Hepatocyte (in vitro differentiated cells): ENCODE measurements around the gene THAP12. TPM values are rescaled to one million over a fixed set of nuclear protein-coding genes. Genes with fewer than 3 reads are reported as not detected.

Source experiments
- DNase-seq: peaks from one replicate; pipeline ENCODE4 v3.0.0-alpha.2; 2016; ENCODE audit warnings: low spot score
- H2AFZ ChIP-seq: fragments of 200-600 bp; sonication (generic); 2 replicates; pipeline ENCODE4 v1.6.0; 2016; ENCODE audit warnings: antibody characterized with exemption, mild to moderate bottlenecking
- H3K27ac ChIP-seq: fragments of 200-600 bp; sonication (generic); 2 replicates; pipeline ENCODE4 v1.5.1; 2016; ENCODE audit warnings: mild to moderate bottlenecking
- H3K27me3 ChIP-seq: fragments of 200-600 bp; sonication (generic); 2 replicates; pipeline ENCODE4 v1.6.1; 2016
- H3K36me3 ChIP-seq: fragments of 200-600 bp; sonication (generic); replicated peaks from 2 replicates; pipeline ENCODE4 v1.5.1; 2016; ENCODE audit warnings: low read depth; ENCODE audit not compliant: insufficient read depth
- H3K4me1 ChIP-seq: fragments of 200-600 bp; sonication (generic); 2 replicates; pipeline ENCODE4 v1.5.1; 2016; ENCODE audit warnings: mild to moderate bottlenecking, moderate library complexity; ENCODE audit not compliant: insufficient read depth
- H3K4me2 ChIP-seq: fragments of 200-600 bp; sonication (generic); 2 replicates; pipeline ENCODE4 v1.6.0; 2016
- H3K4me3 ChIP-seq: fragments of 200-600 bp; sonication (generic); 2 replicates; pipeline ENCODE4 v1.5.1; 2016; ENCODE audit warnings: mild to moderate bottlenecking
- H3K79me2 ChIP-seq: fragments of 200-600 bp; sonication (generic); 2 replicates; pipeline ENCODE4 v1.6.0; 2017; ENCODE audit warnings: mild to moderate bottlenecking
- H3K9me2 ChIP-seq: fragments of 200-600 bp; sonication (generic); replicated peaks from 2 replicates; pipeline ENCODE4 v1.6.0; 2017; ENCODE audit warnings: mild to moderate bottlenecking; ENCODE audit not compliant: insufficient read depth
- H3K9me3 ChIP-seq: fragments of 200-600 bp; sonication (generic); 2 replicates; pipeline ENCODE4 v1.5.1; 2016; ENCODE audit warnings: low read depth, mild to moderate bottlenecking
- H4K20me1 ChIP-seq: fragments of 200-600 bp; sonication (generic); 2 replicates; pipeline ENCODE4 v1.6.0; 2016; ENCODE audit warnings: mild to moderate bottlenecking; ENCODE audit not compliant: insufficient read depth, poor library complexity, severe bottlenecking
- CTCF ChIP-seq: fragments of 200-600 bp; sonication (generic); IDR thresholded peaks from 2 replicates; pipeline ENCODE4 v1.5.1; 2016; ENCODE audit warnings: antibody characterized with exemption, mild to moderate bottlenecking; ENCODE audit not compliant: poor library complexity
- EZH2 ChIP-seq: fragments of 200-600 bp; sonication (generic); IDR thresholded peaks from 2 replicates; pipeline ENCODE4 v1.6.1; 2016; ENCODE audit warnings: antibody characterized with exemption, mild to moderate bottlenecking, borderline replicate concordance
- EZH2phosphoT487 ChIP-seq: fragments of 200-600 bp; sonication (generic); IDR thresholded peaks from one replicate; pipeline ENCODE4 v1.6.1; 2018; ENCODE audit warnings: antibody characterized with exemption, mild to moderate bottlenecking, low read depth, moderate library complexity; ENCODE audit not compliant: unreplicated experiment, severe bottlenecking
- WGBS: methylation state at CpG from one replicate; pipeline ENCODE4 v1.1.6; 2016; ENCODE audit warnings: low lambda C conversion rate; ENCODE audit errors: missing lambda C conversion rate; 5-methylcytosine and 5-hydroxymethylcytosine counted together
- polyA plus RNA-seq: library from polyadenylated mRNA; unstranded; fragments of >200 nt; fragmentation: Nextera tagmentation; extraction: Ambion mirVana; gene quantifications from 2 replicates; pipeline ENCODE4 v1.2.1, GENCODE V29; 2016
- total RNA-seq: library from RNA; depleted of rRNA; stranded (reverse); fragments of >200 nt; gene quantifications from 2 replicates; pipeline ENCODE4 v1.2.3, GENCODE V29; 2014

The THAP12 gene
- total and polyA plus RNA-seq, 2 experiments from 2014 or later, result 21.5 to 62.6 TPM

- Histone ChIP-seq H3K4me1 (no peaks in the 10 kb centered on the region), H3K27me3 (no peaks in the 10 kb centered on the region), H4K20me1 (no peaks in the 10 kb centered on the region), H3K79me2 (no peaks in the 10 kb centered on the region), H3K36me3 (no peaks in the 10 kb centered on the region), H3K4me3 (no peak overlapping the region), H3K9me3 (no peaks in the 10 kb centered on the region), H2AFZ (no peak overlapping the region), H3K27ac (no peak overlapping the region), H3K4me2 (no peak overlapping the region), H3K9me2 (no peaks in the 10 kb centered on the region)
- 67% methylated on average over 3 of the region's 3 CpGs for WGBS
- DNase-seq, result no peak
- TF ChIP-seq EZH2 (no peak), EZH2phosphoT487 (no peak), CTCF (no peak)
These were observed 43.4 kb upstream of the THAP12 start for GRCh38 chr11:76424379-76424778.

GRCh38 chr11:76419896-76420295 is 39.0 kb upstream of the THAP12 start:
- no peaks in the 10 kb centered on the region for H3K4me1 ChIP-seq
- no peak overlapping the region for H3K27ac ChIP-seq
- WGBS, result 78% methylated on average over 3 of the region's 3 CpGs
- no peaks in the 10 kb centered on the region for H3K9me2 ChIP-seq
- no peak overlapping the region for H3K4me2 ChIP-seq
- H3K79me2 ChIP-seq, result no peaks in the 10 kb centered on the region
- no peaks in the 10 kb centered on the region for H4K20me1 ChIP-seq
- no peaks in the 10 kb centered on the region for H3K27me3 ChIP-seq
- no peak for DNase-seq
- no peaks in the 10 kb centered on the region for H3K36me3 ChIP-seq
- no peak overlapping the region for H3K4me3 ChIP-seq
- no peaks in the 10 kb centered on the region for H3K9me3 ChIP-seq
- no peak overlapping the region for H2AFZ ChIP-seq
- no peak for TF ChIP-seq EZH2
- no peak for TF ChIP-seq EZH2phosphoT487
- TF ChIP-seq CTCF, result no peak

GRCh38 chr11:76415073-76415472 is 34.1 kb upstream of the THAP12 start:
- Histone ChIP-seq H3K4me1 (no peaks in the 10 kb centered on the region), H2AFZ (no peak overlapping the region), H3K79me2 (no peaks in the 10 kb centered on the region), H3K9me3 (no peaks in the 10 kb centered on the region), H4K20me1 (no peaks in the 10 kb centered on the region), H3K9me2 (no peaks in the 10 kb centered on the region), H3K4me2 (no peak overlapping the region), H3K4me3 (no peak overlapping the region), H3K27me3 (no peaks in the 10 kb centered on the region), H3K36me3 (no peaks in the 10 kb centered on the region), H3K27ac (no peak overlapping the region)
- no peak for DNase-seq
- no peak for TF ChIP-seq EZH2
- no peak for TF ChIP-seq CTCF
- no peak for TF ChIP-seq EZH2phosphoT487

DNA sequence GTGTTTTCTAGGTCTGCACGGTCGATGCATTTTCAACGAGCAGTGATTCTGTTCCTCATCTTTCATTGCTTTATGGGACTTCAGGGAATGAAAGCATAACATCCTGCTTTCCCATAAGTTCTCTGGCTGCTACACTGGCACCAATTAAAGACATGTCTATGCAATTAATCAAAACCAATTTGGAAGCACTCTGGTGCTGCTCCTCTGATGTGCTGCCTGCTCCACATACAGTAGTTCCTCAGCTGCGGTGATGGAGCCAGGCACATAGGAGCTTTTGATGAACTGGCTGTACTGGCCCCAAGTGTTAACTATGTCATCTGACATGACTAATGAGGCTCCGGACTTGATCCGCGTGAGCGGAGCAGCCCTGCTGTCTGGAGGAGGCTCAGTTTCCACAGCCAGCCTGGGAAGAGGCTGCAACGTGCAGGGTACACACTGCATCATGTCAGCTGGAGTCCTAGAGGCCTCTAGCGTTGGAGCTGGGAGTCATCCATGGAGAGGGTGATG is 30.0 kb upstream of the THAP12 start:
- Histone ChIP-seq H3K36me3 (no peaks in the 10 kb centered on the region), H4K20me1 (no peaks in the 10 kb centered on the region), H3K27ac (no peak overlapping the region), H3K4me3 (no peak overlapping the region), H2AFZ (no peak overlapping the region), H3K9me3 (no peaks in the 10 kb centered on the region), H3K27me3 (no peaks in the 10 kb centered on the region), H3K4me2 (no peak overlapping the region), H3K9me2 (no peaks in the 10 kb centered on the region), H3K79me2 (no peaks in the 10 kb centered on the region), H3K4me1 (peaks cover 5% of the 10 kb centered on the region)
- no peak for TF ChIP-seq EZH2
- no peak for TF ChIP-seq EZH2phosphoT487
- no peak for TF ChIP-seq CTCF
- DNase-seq, result no peak
- WGBS, result 79% methylated on average over 10 of the region's 10 CpGs
